ENCODE measurements around the gene PARD3. TPM values are rescaled to one million over a fixed set of nuclear protein-coding genes. Genes with fewer than 3 reads are reported as not detected.

The PARD3 gene
- total and polyA plus RNA-seq, 4 experiments from 2014 or later: 0.13 to 0.25 TPM; not detected in 2

DNA sequence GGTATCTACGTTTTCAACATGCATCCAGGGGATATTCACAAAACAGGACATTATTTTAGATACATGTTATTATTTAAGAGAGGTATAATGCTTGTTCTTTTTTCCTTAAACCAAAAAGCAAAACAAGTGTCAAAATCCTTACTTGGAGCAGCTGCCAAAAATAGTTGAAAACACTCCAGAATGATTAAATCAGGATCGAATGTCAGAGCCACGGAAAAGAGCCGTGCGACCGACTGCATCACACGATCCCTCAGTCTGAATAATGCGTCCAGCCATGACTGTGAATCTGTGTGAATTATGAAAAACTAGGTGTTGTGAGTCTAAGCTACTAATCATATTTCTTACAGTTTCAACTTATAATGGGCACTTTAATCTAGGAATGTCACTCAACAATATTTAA, 126.0 kb downstream of the PARD3 start:
- no peaks in the 10 kb centered on the region for H3K27me3 ChIP-seq (ENCODE audit: insufficient read depth, low read length)
- intact Hi-C loops (cut with micrococcal nuclease): no loop called here
- no peak overlapping the region for H3K27ac ChIP-seq (ENCODE audit: low read depth, low read length)
- Mint-ChIP-seq H3K4me1 (no peaks in the 10 kb centered on the region), H3K36me3 (no peaks in the 10 kb centered on the region), H3K4me3 (no peak overlapping the region), H3K9me3 (no peaks in the 10 kb centered on the region), H3K27me3 (peaks cover 0 to 8% of the 10 kb centered on the region in 2 donors), H3K27ac (no peak overlapping the region)
- no peaks in the 10 kb centered on the region for H3K4me1 ChIP-seq (ENCODE audit: insufficient read depth, low read length)
- DNase-seq: no peak
- no peak overlapping the region for H3K4me3 ChIP-seq (ENCODE audit: low read length in 2 of 2)
- H3K36me3 ChIP-seq (ENCODE audit: insufficient read depth, low read length): no peaks in the 10 kb centered on the region
- ChIA-PET POLR2A (ENCODE audit: partially characterized antibody) (no interaction called here), CTCF (ENCODE audit: partially characterized antibody) (no interaction called here)
- H3K9me3 ChIP-seq (ENCODE audit: control insufficient read depth in 1 of 2, low read length in 2 of 2): no peaks in the 10 kb centered on the region

DNA sequence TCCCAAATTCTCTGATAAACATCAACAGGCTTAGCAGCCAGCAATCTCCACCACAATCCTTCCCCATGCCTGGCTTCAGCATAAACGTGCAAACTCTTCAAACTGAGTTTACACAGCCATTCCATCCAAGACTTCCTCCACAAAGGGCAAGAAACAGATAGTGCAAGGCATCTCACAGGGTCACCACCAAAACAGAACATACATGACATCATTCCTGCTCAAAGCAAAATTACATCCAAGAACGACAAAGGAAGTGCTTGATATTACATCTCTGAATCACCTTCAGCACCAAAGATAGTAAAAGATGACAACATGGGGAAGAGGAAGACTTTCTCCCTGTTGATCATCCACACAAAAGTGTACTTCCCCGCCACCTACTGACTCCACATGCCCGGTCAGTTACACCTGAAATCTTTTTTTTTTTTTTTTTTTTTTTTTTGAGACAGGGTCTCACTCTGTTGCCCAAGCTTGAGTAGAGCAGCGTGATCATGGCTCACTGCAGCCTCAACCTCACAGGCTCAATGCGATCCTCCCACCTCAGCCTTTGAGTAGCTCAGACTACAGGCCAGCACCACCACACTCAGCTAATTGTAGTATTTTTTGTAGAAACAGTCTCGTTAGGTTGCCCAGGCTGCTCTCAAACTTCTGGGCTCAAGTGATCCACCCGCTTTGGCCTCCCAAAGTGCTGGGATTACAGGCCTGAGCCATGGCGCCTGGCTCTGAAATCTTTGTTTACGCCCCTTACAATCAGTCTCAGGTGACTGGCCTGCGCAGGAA, 127.5 kb downstream of the PARD3 start:
- H3K4me3 Mint-ChIP-seq: no peak overlapping the region

DNA sequence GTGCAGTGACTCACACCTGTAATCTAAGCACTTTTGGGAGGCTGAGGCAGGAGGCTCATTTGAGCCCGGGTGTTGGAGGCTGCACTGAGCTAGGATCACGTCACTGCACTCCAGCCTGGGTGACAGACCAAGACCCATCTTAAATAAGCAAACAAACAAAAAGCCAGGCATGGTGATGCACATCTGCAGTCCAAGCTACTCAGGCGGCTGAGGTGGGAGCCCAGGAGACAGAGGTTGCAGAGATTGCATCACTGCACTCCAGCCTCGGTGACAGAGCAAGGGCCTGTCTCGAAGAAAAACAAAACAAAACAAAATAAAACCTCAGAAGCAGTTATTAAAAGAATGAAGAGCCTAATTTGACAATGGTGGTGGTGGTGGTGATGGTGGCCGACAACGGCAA, 132.5 kb downstream of the PARD3 start:
- H3K27me3 Mint-ChIP-seq: peaks cover 2 to 6% of the 10 kb centered on the region in 2 donors
- H3K27ac ChIP-seq (ENCODE audit: low read depth, low read length): no peak overlapping the region
- H3K27me3 ChIP-seq (ENCODE audit: insufficient read depth, low read length): no peaks in the 10 kb centered on the region
- no peaks in the 10 kb centered on the region for H3K36me3 ChIP-seq (ENCODE audit: insufficient read depth, low read length)
- no peak overlapping the region for H3K4me3 Mint-ChIP-seq
- H3K9me3 Mint-ChIP-seq: no peaks in the 10 kb centered on the region
- ChIA-PET CTCF (ENCODE audit: partially characterized antibody) (no interaction called here), POLR2A (ENCODE audit: partially characterized antibody) (no interaction called here)
- no peaks in the 10 kb centered on the region for H3K4me1 ChIP-seq (ENCODE audit: insufficient read depth, low read length)
- no peaks in the 10 kb centered on the region for H3K4me1 Mint-ChIP-seq
- no peak for DNase-seq
- H3K27ac Mint-ChIP-seq: no peak overlapping the region
- H3K36me3 Mint-ChIP-seq: no peaks in the 10 kb centered on the region
- no peaks in the 10 kb centered on the region for H3K9me3 ChIP-seq (ENCODE audit: control insufficient read depth in 1 of 2, low read length in 2 of 2)
- H3K4me3 ChIP-seq (ENCODE audit: low read length in 2 of 2): no peak overlapping the region
- intact Hi-C loops (cut with micrococcal nuclease): no loop called here

More for the DNA sequence above, 127.5 kb downstream of the PARD3 start:
- no peaks in the 10 kb centered on the region for H3K36me3 Mint-ChIP-seq
- intact Hi-C loops (cut with micrococcal nuclease): no loop called here
- peaks cover 0 to 8% of the 10 kb centered on the region in 2 donors for H3K27me3 Mint-ChIP-seq
- H3K4me1 ChIP-seq (ENCODE audit: insufficient read depth, low read length): no peaks in the 10 kb centered on the region
- no peaks in the 10 kb centered on the region for H3K27me3 ChIP-seq (ENCODE audit: insufficient read depth, low read length)
- no peaks in the 10 kb centered on the region for H3K4me1 Mint-ChIP-seq
- ChIA-PET POLR2A (ENCODE audit: partially characterized antibody) (no interaction called here), CTCF (ENCODE audit: partially characterized antibody) (no interaction called here)
- no peak overlapping the region for H3K27ac Mint-ChIP-seq
- H3K9me3 Mint-ChIP-seq: no peaks in the 10 kb centered on the region
- no peak overlapping the region for H3K27ac ChIP-seq (ENCODE audit: low read depth, low read length)
- DNase-seq: no peak
- H3K36me3 ChIP-seq (ENCODE audit: insufficient read depth, low read length): no peaks in the 10 kb centered on the region
- no peaks in the 10 kb centered on the region for H3K9me3 ChIP-seq (ENCODE audit: control insufficient read depth in 1 of 2, low read length in 2 of 2)
- H3K4me3 ChIP-seq (ENCODE audit: low read length in 2 of 2): no peak overlapping the region

DNA sequence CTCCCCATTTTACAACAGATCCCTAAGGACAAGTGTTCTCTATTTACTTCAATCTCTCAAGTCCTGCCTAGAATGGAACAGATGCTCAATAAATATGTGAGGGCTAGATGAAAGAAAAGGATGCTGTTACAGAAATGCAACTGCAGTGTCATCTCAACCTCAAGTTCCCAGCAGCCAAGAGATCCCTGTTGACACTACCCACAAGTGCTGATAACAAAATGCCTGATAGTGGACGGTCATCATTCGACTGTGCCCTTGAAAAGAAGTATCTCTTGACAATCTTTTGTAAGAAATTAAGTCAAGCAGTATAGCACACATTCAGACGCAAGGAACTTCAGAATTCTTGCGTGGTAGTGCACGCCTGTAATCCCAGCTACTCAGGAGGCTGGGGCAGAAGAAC, 133.2 kb downstream of the PARD3 start:
- intact Hi-C loops (cut with micrococcal nuclease): no loop called here
- no peak for DNase-seq
- POLR2A ChIA-PET (ENCODE audit: partially characterized antibody): no interaction called here
- no peaks in the 10 kb centered on the region for H3K27me3 ChIP-seq (ENCODE audit: insufficient read depth, low read length)
- no peaks in the 10 kb centered on the region for H3K36me3 Mint-ChIP-seq
- H3K4me1 ChIP-seq (ENCODE audit: insufficient read depth, low read length): no peaks in the 10 kb centered on the region
- peaks cover 2 to 5% of the 10 kb centered on the region in 2 donors for H3K27me3 Mint-ChIP-seq
- CTCF ChIA-PET (ENCODE audit: partially characterized antibody): no interaction called here
- no peak overlapping the region for H3K4me3 Mint-ChIP-seq
- H3K27ac ChIP-seq (ENCODE audit: low read depth, low read length): no peak overlapping the region
- H3K27ac Mint-ChIP-seq: no peak overlapping the region
- H3K4me1 Mint-ChIP-seq: no peaks in the 10 kb centered on the region
- no peak overlapping the region for H3K4me3 ChIP-seq (ENCODE audit: low read length in 2 of 2)
- no peaks in the 10 kb centered on the region for H3K9me3 ChIP-seq (ENCODE audit: control insufficient read depth in 1 of 2, low read length in 2 of 2)
- H3K9me3 Mint-ChIP-seq: no peaks in the 10 kb centered on the region
- no peaks in the 10 kb centered on the region for H3K36me3 ChIP-seq (ENCODE audit: insufficient read depth, low read length)

DNA sequence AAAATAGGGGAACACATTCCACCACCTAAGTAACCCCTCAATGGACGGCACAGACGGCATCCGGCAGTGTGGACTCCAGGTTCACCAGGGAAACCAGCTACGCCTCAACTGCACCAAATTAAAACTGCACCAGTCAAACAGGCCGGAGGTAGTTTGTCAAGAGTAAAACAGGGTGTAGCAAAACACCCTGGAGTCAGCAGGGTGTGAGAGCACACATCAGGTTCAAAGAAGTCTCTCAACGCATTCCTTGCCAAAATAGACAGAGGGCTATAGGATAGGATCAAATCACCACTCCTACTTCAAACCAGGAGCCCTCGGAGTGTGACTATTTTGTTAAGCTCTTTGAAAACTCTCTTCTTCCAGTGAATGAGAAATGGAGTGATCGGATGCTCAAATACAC, 135.9 kb downstream of the PARD3 start:
- no peaks in the 10 kb centered on the region for H3K27me3 ChIP-seq (ENCODE audit: insufficient read depth, low read length)
- H3K27me3 Mint-ChIP-seq: peaks cover 2 to 4% of the 10 kb centered on the region in 2 donors
- H3K4me3 Mint-ChIP-seq: no peak overlapping the region
- H3K27ac ChIP-seq (ENCODE audit: low read depth, low read length): no peak overlapping the region
- ChIA-PET CTCF (ENCODE audit: partially characterized antibody) (no interaction called here), POLR2A (ENCODE audit: partially characterized antibody) (no interaction called here)
- H3K27ac Mint-ChIP-seq: no peak overlapping the region
- H3K36me3 Mint-ChIP-seq: no peaks in the 10 kb centered on the region
- no peaks in the 10 kb centered on the region for H3K4me1 Mint-ChIP-seq
- no peaks in the 10 kb centered on the region for H3K36me3 ChIP-seq (ENCODE audit: insufficient read depth, low read length)
- no peak overlapping the region for H3K4me3 ChIP-seq (ENCODE audit: low read length in 2 of 2)
- no peak for DNase-seq
- no peaks in the 10 kb centered on the region for H3K9me3 Mint-ChIP-seq
- no peaks in the 10 kb centered on the region for H3K4me1 ChIP-seq (ENCODE audit: insufficient read depth, low read length)
- intact Hi-C loops (cut with micrococcal nuclease): no loop called here
- no peaks in the 10 kb centered on the region for H3K9me3 ChIP-seq (ENCODE audit: control insufficient read depth in 1 of 2, low read length in 2 of 2)

DNA sequence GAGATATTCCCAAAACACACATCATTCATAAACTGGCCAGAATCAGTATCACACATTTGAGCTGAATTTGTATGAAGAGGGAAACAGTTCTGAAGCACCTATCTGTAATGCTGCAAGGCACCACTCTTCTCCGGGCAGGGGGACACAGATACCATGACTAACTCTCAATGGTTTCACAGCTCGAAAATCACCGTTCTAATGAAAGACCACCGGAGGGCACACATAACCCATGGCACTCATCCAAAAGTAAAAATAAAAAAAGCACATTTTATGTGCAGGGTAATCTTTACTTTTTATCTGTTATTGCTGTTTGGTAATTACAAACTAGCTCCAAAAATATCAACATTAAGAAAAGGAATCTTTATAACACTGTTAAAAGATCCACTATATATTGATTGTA, 137.5 kb downstream of the PARD3 start:
- H3K27ac ChIP-seq (ENCODE audit: low read depth, low read length): no peak overlapping the region
- H3K4me3 ChIP-seq (ENCODE audit: low read length in 2 of 2): no peak overlapping the region
- no peaks in the 10 kb centered on the region for H3K9me3 ChIP-seq (ENCODE audit: control insufficient read depth in 1 of 2, low read length in 2 of 2)
- no peak overlapping the region for H3K27ac Mint-ChIP-seq
- no peak for DNase-seq
- POLR2A ChIA-PET (ENCODE audit: partially characterized antibody): no interaction called here
- CTCF ChIA-PET (ENCODE audit: partially characterized antibody): no interaction called here
- H3K27me3 Mint-ChIP-seq: peaks cover 5 to 8% of the 10 kb centered on the region in 2 donors
- H3K27me3 ChIP-seq (ENCODE audit: insufficient read depth, low read length): no peaks in the 10 kb centered on the region
- H3K36me3 ChIP-seq (ENCODE audit: insufficient read depth, low read length): no peaks in the 10 kb centered on the region
- intact Hi-C loops (cut with micrococcal nuclease): no loop called here
- H3K4me3 Mint-ChIP-seq: peak overlapping the region in 1 of 8 donors; percentile 29
- no peaks in the 10 kb centered on the region for H3K36me3 Mint-ChIP-seq
- no peaks in the 10 kb centered on the region for H3K4me1 Mint-ChIP-seq
- H3K9me3 Mint-ChIP-seq: no peaks in the 10 kb centered on the region
- no peaks in the 10 kb centered on the region for H3K4me1 ChIP-seq (ENCODE audit: insufficient read depth, low read length)

DNA sequence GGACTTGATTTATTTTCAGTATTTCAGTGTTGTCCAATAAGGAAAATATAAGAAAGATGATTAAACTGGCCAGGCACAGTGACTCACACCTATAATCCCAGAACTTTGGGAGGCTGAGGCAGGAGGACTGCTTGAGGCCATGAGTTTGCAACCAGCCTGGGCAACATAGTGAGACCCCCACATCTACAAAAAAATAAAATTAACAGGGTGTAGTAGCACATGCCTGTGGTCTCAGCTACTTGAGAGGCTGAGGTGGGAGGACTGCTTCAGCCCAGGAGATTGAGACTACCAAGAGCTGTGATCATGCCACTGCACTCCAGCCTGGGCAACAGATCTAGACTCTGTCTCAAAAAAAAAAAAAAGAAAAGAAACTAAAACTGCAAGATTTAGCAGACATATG, 138.0 kb downstream of the PARD3 start:
- Mint-ChIP-seq H3K36me3 (no peaks in the 10 kb centered on the region), H3K9me3 (no peaks in the 10 kb centered on the region), H3K27me3 (peaks cover 5 to 8% of the 10 kb centered on the region in 2 donors), H3K27ac (no peak overlapping the region), H3K4me3 (peak overlapping the region in 1 of 8 donors; percentile 29), H3K4me1 (no peaks in the 10 kb centered on the region)
- no peaks in the 10 kb centered on the region for H3K9me3 ChIP-seq (ENCODE audit: control insufficient read depth in 1 of 2, low read length in 2 of 2)
- H3K27me3 ChIP-seq (ENCODE audit: insufficient read depth, low read length): no peaks in the 10 kb centered on the region
- DNase-seq: no peak
- POLR2A ChIA-PET (ENCODE audit: partially characterized antibody): no interaction called here
- CTCF ChIA-PET (ENCODE audit: partially characterized antibody): no interaction called here
- H3K4me1 ChIP-seq (ENCODE audit: insufficient read depth, low read length): no peaks in the 10 kb centered on the region
- H3K36me3 ChIP-seq (ENCODE audit: insufficient read depth, low read length): no peaks in the 10 kb centered on the region
- intact Hi-C loops (cut with micrococcal nuclease): no loop called here
- H3K4me3 ChIP-seq (ENCODE audit: low read length in 2 of 2): no peak overlapping the region
- no peak overlapping the region for H3K27ac ChIP-seq (ENCODE audit: low read depth, low read length)

All from CD4-positive, alpha-beta memory T cell (primary cell).